HUES48 (cell line): Measurements from ENCODE around the gene BACE1-AS.

Experiments
- H3K27ac ChIP-seq: one replicate; pipeline ENCODE4 v1.7.0; 2013; ENCODE audit warnings: low read depth, low read length, inconsistent platforms
- H3K27me3 ChIP-seq: 2 replicates; pipeline ENCODE4 v1.6.1; 2013; ENCODE audit warnings: mild to moderate bottlenecking, low read length; ENCODE audit not compliant: control insufficient read depth, insufficient read depth
- H3K36me3 ChIP-seq: 2 replicates; pipeline ENCODE4 v1.6.1; 2013; ENCODE audit warnings: low read length; ENCODE audit not compliant: control insufficient read depth, insufficient read depth
- H3K4me1 ChIP-seq: 2 replicates; pipeline ENCODE4 v1.6.1; 2013; ENCODE audit warnings: mild to moderate bottlenecking, low read length; ENCODE audit not compliant: control insufficient read depth, insufficient read depth
- H3K4me3 ChIP-seq: 2 replicates; pipeline ENCODE4 v1.5.1; 2013; ENCODE audit warnings: mild to moderate bottlenecking, low read depth, low read length
- H3K9ac ChIP-seq: 2 replicates; pipeline ENCODE4 v1.6.1; 2013; ENCODE audit warnings: mild to moderate bottlenecking, low read depth, low read length, moderate library complexity
- H3K9me3 ChIP-seq: 2 replicates; pipeline ENCODE4 v1.6.1; 2013; ENCODE audit warnings: low read length; ENCODE audit not compliant: control insufficient read depth, insufficient read depth

BACE1-AS gene

DNA sequence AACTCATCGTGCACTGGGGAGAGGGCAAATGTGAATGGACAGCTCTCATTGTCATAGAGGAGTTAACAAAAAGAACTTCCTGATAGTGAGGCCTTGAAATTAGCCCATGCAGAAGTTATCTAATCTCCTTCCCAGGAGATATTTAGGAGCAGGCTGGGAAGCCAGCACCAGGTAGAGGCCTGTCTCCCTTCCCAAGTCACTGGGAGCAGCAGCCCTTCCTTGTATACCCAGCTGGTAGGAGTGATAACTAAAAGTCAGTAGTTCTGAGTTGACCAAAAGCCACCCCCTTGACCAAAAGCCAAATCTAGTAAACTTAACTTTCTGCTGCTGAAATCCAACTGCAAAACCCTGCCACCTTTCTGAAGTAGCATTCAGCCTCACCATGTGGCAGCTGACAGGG is 1.4 kb upstream of the BACE1-AS start:
- Histone ChIP-seq H3K4me3 (no peak overlapping the region), H3K36me3 (peaks cover 55% of the 10 kb centered on the region), H3K4me1 (no peaks in the 10 kb centered on the region), H3K27ac (no peak overlapping the region), H3K27me3 (no peaks in the 10 kb centered on the region), H3K9ac (no peak overlapping the region), H3K9me3 (no peaks in the 10 kb centered on the region)

- H3K27me3 ChIP-seq = no peaks in the 10 kb centered on the region
- H3K9ac ChIP-seq = no peak overlapping the region
- H3K9me3 ChIP-seq = no peaks in the 10 kb centered on the region
- H3K4me3 ChIP-seq = no peak overlapping the region
- H3K36me3 ChIP-seq = peaks cover 31% of the 10 kb centered on the region
- no peak overlapping the region for H3K27ac ChIP-seq
- H3K4me1 ChIP-seq = no peaks in the 10 kb centered on the region
Observed at GRCh38 chr11:117292616-117293015, 1.5 kb downstream of the BACE1-AS start.

GRCh38 chr11:117295438-117296137 is 4.4 kb downstream of the BACE1-AS start:
- Histone ChIP-seq H3K4me3 (no peak overlapping the region), H3K27me3 (no peaks in the 10 kb centered on the region), H3K9ac (no peak overlapping the region), H3K36me3 (peaks cover 4% of the 10 kb centered on the region; the same call in 1 of the 2 replicates), H3K9me3 (no peaks in the 10 kb centered on the region), H3K4me1 (peaks cover 15% of the 10 kb centered on the region), H3K27ac (no peak overlapping the region)

DNA sequence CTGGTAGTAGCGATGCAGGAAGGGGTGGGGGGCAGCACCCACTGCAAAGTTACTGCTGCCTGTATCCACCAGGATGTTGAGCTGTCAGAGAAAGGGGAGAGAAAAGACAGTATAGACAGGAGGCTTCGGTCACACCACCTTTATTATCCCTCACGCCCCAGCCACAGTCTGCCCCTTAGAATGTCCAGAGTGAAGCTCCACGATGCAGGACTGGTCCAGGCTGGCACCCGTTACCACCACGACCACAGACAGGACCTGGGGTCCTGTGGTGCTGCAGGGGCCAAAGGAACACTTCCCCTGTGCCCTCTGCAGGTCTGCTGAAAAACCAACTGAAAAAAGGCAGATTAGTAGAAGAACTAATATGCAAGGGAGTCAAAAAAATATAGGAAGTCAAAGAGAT is 5.7 kb downstream of the BACE1-AS start:
- Histone ChIP-seq H3K27ac (no peak overlapping the region), H3K27me3 (no peaks in the 10 kb centered on the region), H3K9me3 (no peaks in the 10 kb centered on the region), H3K36me3 (no peaks in the 10 kb centered on the region), H3K9ac (no peak overlapping the region), H3K4me1 (peaks cover 17% of the 10 kb centered on the region), H3K4me3 (no peak overlapping the region)

- no peak overlapping the region for H3K4me3 ChIP-seq
- no peaks in the 10 kb centered on the region for H3K27me3 ChIP-seq
- no peaks in the 10 kb centered on the region for H3K36me3 ChIP-seq
- H3K27ac ChIP-seq = no peak overlapping the region
- no peak overlapping the region for H3K9ac ChIP-seq
- H3K9me3 ChIP-seq = no peaks in the 10 kb centered on the region
- peaks cover 19% of the 10 kb centered on the region for H3K4me1 ChIP-seq
Observed at GRCh38 chr11:117298195-117298594, 7.0 kb downstream of the BACE1-AS start.

DNA sequence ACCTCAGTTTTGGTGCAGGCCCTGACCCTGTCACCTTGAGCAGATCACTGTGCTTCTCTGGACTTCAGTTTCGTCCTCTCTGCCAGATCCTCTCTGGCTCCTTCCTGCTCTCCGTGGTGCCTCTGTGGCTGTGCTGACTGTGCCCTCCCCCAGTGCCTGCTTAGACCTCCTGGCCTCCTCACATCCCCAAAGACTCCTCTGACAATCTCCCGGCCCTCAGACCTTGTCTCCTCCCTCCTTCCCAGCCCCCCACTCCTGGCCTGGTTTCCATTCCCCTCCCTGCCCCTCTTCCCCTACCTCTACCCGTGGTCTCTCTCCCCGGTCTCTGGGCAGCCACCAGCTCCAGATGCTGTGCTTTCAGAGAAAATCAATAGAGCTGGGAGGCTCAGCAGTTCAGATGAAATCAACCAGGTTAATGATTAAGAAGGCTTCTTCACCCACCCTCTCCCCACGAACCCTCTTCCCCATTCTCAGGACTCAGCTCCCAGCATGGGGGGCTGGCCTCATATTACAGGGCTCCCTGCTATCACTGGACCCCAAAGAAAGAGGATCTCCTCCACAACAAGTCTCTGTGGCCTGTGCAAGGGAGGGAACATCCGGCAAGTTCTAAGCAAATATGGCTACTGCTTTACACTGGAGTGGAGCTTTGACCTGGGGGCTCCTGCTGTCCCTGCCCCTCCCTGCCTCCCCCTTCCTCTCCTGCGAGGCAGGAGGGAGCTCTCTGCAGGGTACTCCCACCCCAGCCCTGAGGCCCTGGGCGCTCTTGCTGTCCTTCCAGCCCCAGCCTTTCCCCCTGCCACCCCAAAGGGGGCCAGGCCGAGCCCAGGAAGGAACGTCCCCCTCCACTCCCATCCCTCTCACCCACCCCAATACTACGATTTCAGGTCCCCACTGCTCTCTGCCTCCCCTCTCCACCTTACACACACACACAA is 8.5 kb downstream of the BACE1-AS start:
- no peaks in the 10 kb centered on the region for H3K36me3 ChIP-seq
- no peaks in the 10 kb centered on the region for H3K27me3 ChIP-seq
- H3K27ac ChIP-seq = peak overlapping the region; percentile 71
- no peaks in the 10 kb centered on the region for H3K9me3 ChIP-seq
- H3K9ac ChIP-seq = no peak overlapping the region
- H3K4me3 ChIP-seq = no peak overlapping the region
- H3K4me1 ChIP-seq = peaks cover 31% of the 10 kb centered on the region

DNA sequence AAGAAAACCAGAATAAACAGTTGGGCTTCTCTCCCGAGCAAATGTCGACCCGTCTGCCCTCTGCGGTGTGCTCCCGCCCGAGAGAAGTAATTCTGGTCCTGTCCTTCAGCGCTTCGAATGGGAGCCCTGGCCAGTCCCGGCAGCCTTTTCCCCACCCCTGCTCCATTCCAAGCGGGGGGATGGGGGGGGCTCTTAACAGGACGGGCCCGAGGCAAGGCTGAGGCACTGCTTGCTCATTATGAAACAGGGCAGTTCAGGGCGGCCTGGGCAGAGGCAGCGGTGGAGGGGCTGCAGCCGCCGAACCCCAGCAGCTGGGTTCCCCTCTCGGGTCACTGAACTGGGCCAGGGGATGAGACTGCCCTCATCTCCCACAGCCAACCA is 9.1 kb downstream of the BACE1-AS start:
- no peaks in the 10 kb centered on the region for H3K27me3 ChIP-seq

DNA sequence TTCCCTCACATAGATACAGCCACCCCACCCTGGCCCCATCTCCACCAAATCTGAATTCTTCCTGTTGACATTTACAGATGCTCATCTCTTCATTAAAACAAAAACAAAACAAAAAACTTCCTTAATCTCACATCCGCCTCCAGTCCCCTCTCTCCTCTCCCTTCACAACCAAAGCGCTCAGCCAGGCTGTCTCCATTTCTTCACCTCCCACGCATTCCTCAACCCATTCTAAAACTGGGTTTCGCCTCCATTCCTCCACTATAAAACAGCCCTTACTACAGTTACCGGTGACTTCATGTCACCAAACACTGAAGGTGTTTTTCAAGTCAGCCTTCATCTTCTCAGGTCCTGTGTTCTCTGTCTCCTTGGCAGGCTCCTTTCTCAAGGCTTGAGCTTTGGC is 9.6 kb downstream of the BACE1-AS start:
- H3K36me3 ChIP-seq = no peaks in the 10 kb centered on the region
- H3K4me1 ChIP-seq = peaks cover 31% of the 10 kb centered on the region
- no peak overlapping the region for H3K9ac ChIP-seq
- H3K9me3 ChIP-seq = no peaks in the 10 kb centered on the region
- H3K4me3 ChIP-seq = no peak overlapping the region
- H3K27ac ChIP-seq = peak overlapping the region; percentile 71
- no peaks in the 10 kb centered on the region for H3K27me3 ChIP-seq

More for the DNA sequence above, 9.1 kb downstream of the BACE1-AS start:
- H3K4me3 ChIP-seq = no peak overlapping the region
- H3K9me3 ChIP-seq = no peaks in the 10 kb centered on the region
- H3K27ac ChIP-seq = peak overlapping the region; percentile 71
- H3K36me3 ChIP-seq = no peaks in the 10 kb centered on the region
- no peak overlapping the region for H3K9ac ChIP-seq
- H3K4me1 ChIP-seq = peaks cover 31% of the 10 kb centered on the region

DNA sequence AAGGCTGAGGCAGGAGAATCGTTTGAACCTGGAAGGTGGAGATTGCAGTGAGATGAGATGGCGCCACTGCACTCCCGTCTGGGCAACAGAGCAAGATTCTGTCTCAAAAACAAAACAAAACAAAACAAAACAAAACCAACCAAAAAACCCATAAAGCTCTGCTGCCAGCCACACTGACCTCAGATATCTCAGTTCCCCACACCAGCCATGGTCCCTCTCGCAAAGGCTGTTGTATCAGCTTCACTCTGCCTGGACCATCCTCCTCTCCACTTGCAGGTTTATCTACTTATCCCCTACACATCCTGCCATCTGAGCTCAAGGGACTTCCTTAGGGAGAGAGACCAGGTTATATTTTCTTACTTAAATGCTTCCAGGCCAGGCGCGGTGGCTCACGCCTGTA is 11.1 kb downstream of the BACE1-AS start:
- Histone ChIP-seq H3K9ac (no peak overlapping the region), H3K27me3 (no peaks in the 10 kb centered on the region), H3K4me1 (peaks cover 31% of the 10 kb centered on the region), H3K4me3 (no peak overlapping the region), H3K9me3 (no peaks in the 10 kb centered on the region), H3K36me3 (no peaks in the 10 kb centered on the region), H3K27ac (no peak overlapping the region)

- Histone ChIP-seq H3K4me3 (no peak overlapping the region), H3K9me3 (no peaks in the 10 kb centered on the region), H3K4me1 (peaks cover 31% of the 10 kb centered on the region), H3K36me3 (no peaks in the 10 kb centered on the region), H3K27ac (no peak overlapping the region), H3K27me3 (no peaks in the 10 kb centered on the region), H3K9ac (no peak overlapping the region)
Observed at GRCh38 chr11:117303101-117303500, 12.0 kb downstream of the BACE1-AS start.

- no peak overlapping the region for H3K4me3 ChIP-seq
- H3K9me3 ChIP-seq = no peaks in the 10 kb centered on the region
- H3K9ac ChIP-seq = no peak overlapping the region
- H3K27me3 ChIP-seq = no peaks in the 10 kb centered on the region
- peak overlapping the region; percentile 14 for H3K27ac ChIP-seq
- peaks cover 31% of the 10 kb centered on the region for H3K4me1 ChIP-seq
- H3K36me3 ChIP-seq = no peaks in the 10 kb centered on the region
Observed at GRCh38 chr11:117303646-117304315, 12.6 kb downstream of the BACE1-AS start.
